Transverse colon (tissue), 4 donors: ENCODE data around the gene SHISA9. TPM values are rescaled to one million over a fixed set of nuclear protein-coding genes. Genes with fewer than 3 reads are reported as not detected.

Experiments used
- DNase-seq: peaks from one replicate; pipeline ENCODE4 v3.0.0-alpha.2; 2019
- H3K27ac ChIP-seq, 4 donors: fragments of 200-600 bp; sonication (generic); 2 replicates each; pipeline ENCODE4 v1.5.1; 2016 to 2018; ENCODE audit warnings: inconsistent platforms in 4 of 4
- H3K27me3 ChIP-seq: fragments of 200-600 bp; sonication (generic); 2 replicates; pipeline ENCODE4 v1.5.1; 2017; ENCODE audit warnings: inconsistent platforms
- H3K36me3 ChIP-seq, 4 donors: fragments of 200-600 bp; sonication (generic); 2 replicates each; pipeline ENCODE4 v1.5.1; 2017 to 2019; ENCODE audit warnings: inconsistent platforms in 4 of 4
- H3K4me1 ChIP-seq, 4 donors: fragments of 200-600 bp; sonication (generic); 2 replicates each; pipeline ENCODE4 v1.5.1; 2017 to 2020; ENCODE audit warnings: inconsistent platforms in 4 of 4
- H3K4me3 ChIP-seq, 4 donors: fragments of 200-600 bp; sonication (generic); 1 replicate in 1 of 4; 2 replicates in 3 of 4; pipeline versions ENCODE4 v1.5.1 to v1.6.1; 2017 to 2019; ENCODE audit warnings: inconsistent platforms in 4 of 4
- H3K9me3 ChIP-seq, 2 donors: fragments of 200-600 bp; sonication (generic); 2 replicates each; pipeline ENCODE4 v1.5.1; 2017 to 2019; ENCODE audit warnings: inconsistent platforms in 2 of 2
- CTCF ChIP-seq, 5 experiments: fragments of 200-600 bp in 3 of 5; fragments of 450-650 bp in 2 of 5; sonication (generic) in 3 of 5; IDR thresholded peaks; 1 replicate in 2 of 5; 2 replicates in 3 of 5; pipeline ENCODE4 v1.5.1; 2016 to 2017; ENCODE audit warnings: antibody characterized with exemption in 5 of 5, inconsistent platforms in 3 of 5, mild to moderate bottlenecking in 2 of 5, moderate library complexity in 1 of 5
- EP300 ChIP-seq: sonication (generic); formaldehyde crosslinking; IDR thresholded peaks from one replicate; pipeline ENCODE4 v1.6.1; 2017; ENCODE audit warnings: antibody characterized with exemption, low read depth
- POLR2A ChIP-seq: fragments of 450-650 bp; IDR thresholded peaks from one replicate; pipeline ENCODE4 v1.6.1; 2016; ENCODE audit warnings: antibody characterized with exemption, mild to moderate bottlenecking, moderate library complexity
- POLR2AphosphoS5 ChIP-seq, 3 donors: sonication (generic); formaldehyde crosslinking; IDR thresholded peaks; one replicate each; pipeline ENCODE4 v1.6.1; 2016; ENCODE audit warnings: antibody characterized with exemption in 3 of 3
- WGBS, 2 donors: methylation state at CpG; one replicate each; pipeline ENCODE4 v1.1.5; 2018; ENCODE audit warnings: low coverage in 1 of 2; 5-methylcytosine and 5-hydroxymethylcytosine counted together
- in situ Hi-C, 4 donors: fragments of 200-750 bp; cut with MboI; loops; one replicate each; pipeline versions ENCODE4 v1.15.0 to v1.15.1; 2017; ENCODE audit warnings: low sequenced_read_pairs in 3 of 4, low pct_ligation_motif_present in 1 of 4, low pct_unique_long_range_greater_than_20kb in 1 of 4
- intact Hi-C: fragments of 100-400 bp; cut with DNase I; formaldehyde crosslinking; loops from one replicate; pipeline ENCODE4 v1.15.1; 2023; ENCODE audit warnings: low total_unique reads
- total RNA-seq, 4 donors: library from RNA; depleted of rRNA; stranded (reverse); fragments of >200 nt; gene quantifications; one replicate each; pipeline ENCODE4 v1.1.0, GENCODE V29; 2016

The SHISA9 gene
- total RNA-seq, 4 donors from 2014 or later = 1.3 to 37.6 (median 2.1) TPM

GRCh38 chr16:13046061-13046821 is 144.8 kb downstream of the SHISA9 start:
- no peaks in the 10 kb centered on the region for H3K4me1 ChIP-seq
- 62 to 85% methylated on average over 3 of the region's 3 CpGs for WGBS, 2 donors
- no peak overlapping the region for H3K27ac ChIP-seq
- no peak overlapping the region for H3K4me3 ChIP-seq
- in situ Hi-C loops (no loop called here), intact Hi-C loops (no loop called here)
- H3K9me3 ChIP-seq = peaks cover 3 to 8% of the 10 kb centered on the region in 2 donors
- DNase-seq = no peak
- no peaks in the 10 kb centered on the region for H3K27me3 ChIP-seq
- H3K36me3 ChIP-seq = no peaks in the 10 kb centered on the region
- TF ChIP-seq CTCF (IDR thresholded peaks at IDR 0.05) (no peak), POLR2A (no peak), POLR2AphosphoS5 (IDR thresholded peaks at IDR 0.05) (no peak), EP300 (no peak)

GRCh38 chr16:13047276-13047675 is 145.9 kb downstream of the SHISA9 start:
- in situ Hi-C loops = no loop called here
- Histone ChIP-seq H3K27ac (no peak overlapping the region), H3K9me3 (peaks cover 3 to 8% of the 10 kb centered on the region in 2 donors), H3K4me3 (no peak overlapping the region), H3K27me3 (no peaks in the 10 kb centered on the region), H3K36me3 (no peaks in the 10 kb centered on the region), H3K4me1 (no peaks in the 10 kb centered on the region)
- no peak for DNase-seq
- intact Hi-C loops = no loop called here
- whole genome bisulfite sequencing, 2 donors = 47 to 50% methylated on average over 1 of the region's 1 CpG
- TF ChIP-seq POLR2AphosphoS5 (IDR thresholded peaks at IDR 0.05) (no peak), CTCF (IDR thresholded peaks at IDR 0.05) (no peak), POLR2A (no peak), EP300 (no peak)

- Histone ChIP-seq H3K9me3 (peaks cover 3 to 8% of the 10 kb centered on the region in 2 donors), H3K27ac (no peak overlapping the region), H3K4me3 (no peak overlapping the region), H3K27me3 (no peaks in the 10 kb centered on the region), H3K4me1 (no peaks in the 10 kb centered on the region), H3K36me3 (no peaks in the 10 kb centered on the region)
- no peak for DNase-seq
- in situ Hi-C loops = no loop called here
- WGBS, 2 donors = 92% methylated on average over 3 of the region's 3 CpGs
- intact Hi-C loops = no loop called here
- no peak for TF ChIP-seq EP300
These were observed 148.3 kb downstream of the SHISA9 start for GRCh38 chr16:13049688-13050087.

GRCh38 chr16:13052431-13052830 is 151.0 kb downstream of the SHISA9 start:
- intact Hi-C loops (no loop called here), in situ Hi-C loops (no loop called here)
- TF ChIP-seq EP300 (no peak), POLR2AphosphoS5 (IDR thresholded peaks at IDR 0.05) (no peak), POLR2A (no peak), CTCF (IDR thresholded peaks at IDR 0.05) (no peak)
- WGBS, 2 donors = 75 to 83% methylated on average over 1 of the region's 1 CpG
- H3K36me3 ChIP-seq = no peaks in the 10 kb centered on the region
- no peak overlapping the region for H3K4me3 ChIP-seq
- no peak overlapping the region for H3K27ac ChIP-seq
- H3K9me3 ChIP-seq = peaks cover 3 to 8% of the 10 kb centered on the region in 2 donors
- no peaks in the 10 kb centered on the region for H3K27me3 ChIP-seq
- DNase-seq = no peak
- no peaks in the 10 kb centered on the region for H3K4me1 ChIP-seq
